Large intestine (tissue), 3 donors: ENCODE measurements around the gene ZNF614. TPM values are rescaled to one million over a fixed set of nuclear protein-coding genes. Genes with fewer than 3 reads are reported as not detected.

Experiments used
- DNase-seq, 2 donors: peaks; one replicate each; pipeline versions ENCODE4 v3.0.0 to v3.0.0-alpha.2; 2013
- H3K27ac ChIP-seq: one replicate; pipeline ENCODE4 v1.5.1; 2013; ENCODE audit warnings: low read length
- H3K27me3 ChIP-seq: 2 replicates; pipeline ENCODE4 v1.6.1; 2013; ENCODE audit warnings: low read length; ENCODE audit not compliant: control insufficient read depth, insufficient read depth
- H3K36me3 ChIP-seq: 2 replicates; pipeline ENCODE4 v1.6.1; 2013; ENCODE audit warnings: low read length; ENCODE audit not compliant: control insufficient read depth, insufficient read depth
- H3K4me1 ChIP-seq: one replicate; pipeline ENCODE4 v1.6.1; 2013; ENCODE audit warnings: low read length; ENCODE audit not compliant: control insufficient read depth, insufficient read depth
- H3K4me3 ChIP-seq: one replicate; pipeline ENCODE4 v1.5.1; 2013; ENCODE audit warnings: low read length
- H3K9me3 ChIP-seq: one replicate; pipeline ENCODE4 v1.6.1; 2013; ENCODE audit warnings: mild to moderate bottlenecking, low read depth, low read length, moderate library complexity; ENCODE audit not compliant: control insufficient read depth
- WGBS: methylation state at CpG from one replicate; pipeline ENCODE4 v1.1.5; 2013; ENCODE audit warnings: low lambda C conversion rate; ENCODE audit not compliant: insufficient coverage; 5-methylcytosine and 5-hydroxymethylcytosine counted together
- polyA plus RNA-seq: library from polyadenylated mRNA; unstranded; fragments of 120-200 nt; gene quantifications from one replicate; pipeline ENCODE4 v1.2.1, GENCODE V29; 2013

The ZNF614 gene
- polyA plus RNA-seq, 1 donor, result 8.1 TPM

GRCh38 chr19:51971624-51972023 lies 56.6 kb downstream of the ZNF614 start:
- peaks cover 61% of the 10 kb centered on the region for H3K9me3 ChIP-seq
- no peak overlapping the region for H3K4me3 ChIP-seq
- DNase-seq, result peak in 1 of 2 donors; percentile 39
- no CpG with 5 or more reads among the region's 4 CpGs for WGBS
- no peaks in the 10 kb centered on the region for H3K4me1 ChIP-seq
- no peaks in the 10 kb centered on the region for H3K27me3 ChIP-seq
- H3K27ac ChIP-seq, result no peak overlapping the region
- peaks cover 69% of the 10 kb centered on the region for H3K36me3 ChIP-seq

- no peaks in the 10 kb centered on the region for H3K4me1 ChIP-seq
- DNase-seq, result no peak
- no peak overlapping the region for H3K4me3 ChIP-seq
- WGBS, result no CpG with 5 or more reads among the region's 1 CpG
- H3K36me3 ChIP-seq, result peaks cover 78% of the 10 kb centered on the region
- no peaks in the 10 kb centered on the region for H3K27me3 ChIP-seq
- H3K9me3 ChIP-seq, result peaks cover 68% of the 10 kb centered on the region
- H3K27ac ChIP-seq, result no peak overlapping the region
These were observed 57.5 kb downstream of the ZNF614 start for GRCh38 chr19:51970718-51971117.

GRCh38 chr19:51965583-51965982 lies 62.6 kb downstream of the ZNF614 start:
- 100% methylated on average over 1 of the region's 5 CpGs for WGBS
- no peak overlapping the region for H3K4me3 ChIP-seq
- no peak for DNase-seq
- H3K9me3 ChIP-seq, result peaks cover 49% of the 10 kb centered on the region
- no peaks in the 10 kb centered on the region for H3K4me1 ChIP-seq
- H3K27me3 ChIP-seq, result no peaks in the 10 kb centered on the region
- no peak overlapping the region for H3K27ac ChIP-seq
- H3K36me3 ChIP-seq, result peaks cover 53% of the 10 kb centered on the region

Other genes starting within 250 kb of the ZNF614 start
- 4.9 TPM for gene FPR3, start 233.2 kb downstream of the ZNF614 start, polyA plus RNA-seq
- gene ZNF577, start 140.4 kb downstream of the ZNF614 start, polyA plus RNA-seq, result 24.8 TPM
- gene ZNF649, start 123.4 kb downstream of the ZNF614 start, polyA plus RNA-seq, result 14.9 TPM
- 5.6 TPM for gene ZNF613, start 100.9 kb downstream of the ZNF614 start, polyA plus RNA-seq
- 12.2 TPM for gene ZNF350, start 41.5 kb downstream of the ZNF614 start, polyA plus RNA-seq
- 9.2 TPM for gene ZNF615, start 20.2 kb downstream of the ZNF614 start, polyA plus RNA-seq
- 13.9 TPM for gene ZNF432, start 20.5 kb upstream of the ZNF614 start, polyA plus RNA-seq
- gene ZNF841, start 67.4 kb upstream of the ZNF614 start, polyA plus RNA-seq, result 24.0 TPM
- gene ZNF616, start 111.6 kb upstream of the ZNF614 start, polyA plus RNA-seq, result 9.6 TPM
- 11.6 TPM for gene ZNF836, start 143.2 kb upstream of the ZNF614 start, polyA plus RNA-seq
- gene PPP2R1A, start 161.7 kb upstream of the ZNF614 start, polyA plus RNA-seq, result 223 TPM
- 12.3 TPM for gene ZNF766, start 241.2 kb upstream of the ZNF614 start, polyA plus RNA-seq